IPS-18c (cell line): Measurements from ENCODE around the gene ACSM2A.
"Not testable (repeated sequence)": the region's sequence is repeated elsewhere in the genome, so short reads cannot be mapped to it uniquely, and the experiment has no call there.

ENCODE experiments used
- H3K4me3 ChIP-seq: 2 replicates; pipeline ENCODE4 v1.7.0; 2013; ENCODE audit warnings: low read depth, mild to moderate bottlenecking, low read length, moderate library complexity; ENCODE audit not compliant: insufficient read depth
- H3K9me3 ChIP-seq: one replicate; pipeline ENCODE4 v1.6.1; 2013; ENCODE audit warnings: mild to moderate bottlenecking, low read length, moderate library complexity; ENCODE audit not compliant: control insufficient read depth, insufficient read depth

ACSM2A gene

DNA sequence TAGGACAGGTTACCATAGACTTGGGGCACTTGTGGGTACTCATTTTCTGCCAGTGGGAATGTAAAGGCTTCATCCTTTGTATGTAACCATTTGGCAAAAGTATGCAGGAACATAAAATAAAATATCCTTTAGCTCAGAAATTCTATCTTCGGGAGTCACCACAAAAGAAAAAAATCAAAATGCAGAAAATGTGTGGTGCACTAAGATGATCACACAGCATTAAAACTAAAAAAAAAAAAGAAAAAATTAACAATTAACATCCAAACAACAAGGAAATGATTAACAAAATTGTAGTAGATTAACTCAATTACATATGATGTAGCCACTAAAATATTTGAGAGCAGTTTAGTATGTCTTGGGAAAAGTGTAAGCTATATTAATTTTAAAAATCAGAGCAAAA, 10.6 kb upstream of the ACSM2A start:
- not testable (repeated sequence) for H3K9me3 ChIP-seq, H3K4me3 ChIP-seq

DNA sequence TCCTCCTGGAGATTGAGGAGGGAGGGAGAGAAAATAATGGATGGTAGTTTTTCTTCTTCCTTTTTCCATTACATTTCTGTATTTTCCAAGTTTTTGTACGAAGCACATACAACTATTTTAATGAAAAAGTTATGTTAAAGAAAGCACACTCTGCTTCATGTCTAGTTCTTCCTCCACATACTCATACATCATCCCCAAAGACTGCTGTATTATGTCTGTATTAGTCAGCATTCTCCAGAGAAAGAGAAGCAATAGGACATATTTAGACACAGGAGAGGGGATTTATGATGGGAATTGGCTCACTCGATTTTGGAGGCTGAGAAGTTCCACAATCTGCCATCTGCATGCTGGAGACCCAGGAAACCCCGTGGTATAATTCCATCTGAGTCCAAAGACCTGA, 10.1 kb upstream of the ACSM2A start:
- Histone ChIP-seq H3K9me3 (no peaks in the 10 kb centered on the region), H3K4me3 (no peak overlapping the region)

DNA sequence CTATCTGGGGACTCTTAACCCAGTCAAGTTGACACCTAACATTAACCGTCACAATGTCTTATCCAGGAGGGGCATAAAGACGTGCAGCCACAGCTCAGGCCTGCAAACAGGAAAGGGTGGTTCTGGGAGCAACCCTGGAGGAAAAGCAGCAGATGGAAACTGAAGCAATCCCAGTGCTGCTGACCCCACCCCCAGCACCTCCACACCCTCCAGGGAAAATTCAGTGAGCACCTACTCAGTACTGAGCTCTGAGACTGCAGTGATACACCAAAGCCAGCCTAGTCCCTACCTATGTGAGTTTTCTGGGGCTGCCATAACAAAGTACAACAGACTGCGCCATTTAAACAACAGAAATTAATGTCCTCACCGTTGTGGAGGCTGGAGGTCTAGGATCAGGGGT, 9.5 kb upstream of the ACSM2A start:
- H3K4me3 ChIP-seq, H3K9me3 ChIP-seq: not testable (repeated sequence)

DNA sequence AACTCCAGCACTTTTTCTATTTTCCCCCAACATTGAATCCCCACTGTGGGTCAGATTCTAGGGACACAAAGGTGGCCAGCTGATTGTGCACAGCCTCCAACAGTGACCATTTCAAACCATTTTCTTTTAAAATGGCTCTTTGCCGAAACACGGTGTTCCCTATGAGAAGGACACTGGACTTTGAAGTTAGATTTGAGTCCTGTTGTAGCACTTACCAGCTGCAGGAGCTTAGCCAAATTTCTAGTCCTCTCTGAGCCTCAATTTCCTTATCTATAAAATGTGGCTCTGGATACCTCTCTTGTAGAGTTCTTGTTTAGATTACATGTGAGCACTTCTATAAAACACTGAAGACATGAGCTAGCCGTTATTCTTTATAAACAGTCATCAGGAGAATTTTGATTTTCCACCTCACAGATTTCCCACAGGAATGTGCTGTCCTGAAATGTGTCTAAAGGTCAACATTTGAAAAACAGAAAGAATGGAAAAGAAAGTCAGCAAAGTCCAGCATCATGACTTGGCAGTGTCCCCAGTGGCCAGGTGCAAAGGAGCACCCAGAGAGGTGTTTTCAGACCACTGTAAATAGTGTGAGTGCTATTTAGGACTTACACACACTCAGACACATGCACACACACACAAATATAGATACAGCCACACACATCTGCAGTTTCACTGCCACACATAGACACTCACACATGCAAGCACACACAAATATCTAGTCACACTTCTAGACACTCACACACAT, 4.5 kb upstream of the ACSM2A start:
- not testable (repeated sequence) for H3K4me3 ChIP-seq

DNA sequence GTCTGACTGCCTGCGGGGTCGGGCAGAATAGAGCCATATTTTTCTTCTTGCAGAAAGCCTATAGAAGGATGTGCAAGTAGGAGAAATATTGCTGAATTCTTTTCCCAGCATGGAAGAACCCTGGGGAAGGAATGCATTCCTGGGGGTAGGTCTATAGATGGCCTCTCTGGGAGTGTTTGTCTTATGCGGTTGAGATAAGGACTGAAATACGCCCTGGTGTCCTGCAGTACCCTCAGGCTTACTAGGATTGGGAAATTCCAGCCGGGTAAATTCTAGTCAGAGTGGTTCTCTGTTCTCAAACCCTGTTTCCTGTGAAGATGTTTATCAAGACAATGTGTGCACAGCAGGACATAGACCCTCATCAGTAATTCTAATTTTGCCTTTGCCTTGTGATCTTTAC, 2.3 kb downstream of the ACSM2A start:
- not testable (repeated sequence) for H3K4me3 ChIP-seq, H3K9me3 ChIP-seq

More for the DNA sequence above, 4.5 kb upstream of the ACSM2A start:
- not testable (repeated sequence) for H3K9me3 ChIP-seq

DNA sequence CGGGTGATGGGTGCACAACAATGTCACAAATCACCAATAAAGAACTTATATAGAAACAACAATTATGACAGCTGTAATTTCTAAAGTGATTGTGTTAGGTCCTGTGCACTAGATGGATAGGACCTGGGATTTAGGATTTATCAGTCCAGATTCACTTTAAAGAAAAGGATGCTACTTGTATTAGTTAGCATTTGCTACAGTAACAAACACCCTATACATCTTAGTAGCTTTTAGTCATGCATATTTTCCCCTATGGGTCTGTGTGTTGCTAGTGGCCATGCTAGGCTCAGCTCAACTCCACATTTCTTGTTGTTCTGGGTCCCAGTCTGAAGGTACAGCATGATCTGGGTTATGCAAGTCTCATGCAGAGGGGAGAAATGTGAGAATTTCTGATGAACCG, 7.9 kb downstream of the ACSM2A start:
- H3K4me3 ChIP-seq, result not testable (repeated sequence)

DNA sequence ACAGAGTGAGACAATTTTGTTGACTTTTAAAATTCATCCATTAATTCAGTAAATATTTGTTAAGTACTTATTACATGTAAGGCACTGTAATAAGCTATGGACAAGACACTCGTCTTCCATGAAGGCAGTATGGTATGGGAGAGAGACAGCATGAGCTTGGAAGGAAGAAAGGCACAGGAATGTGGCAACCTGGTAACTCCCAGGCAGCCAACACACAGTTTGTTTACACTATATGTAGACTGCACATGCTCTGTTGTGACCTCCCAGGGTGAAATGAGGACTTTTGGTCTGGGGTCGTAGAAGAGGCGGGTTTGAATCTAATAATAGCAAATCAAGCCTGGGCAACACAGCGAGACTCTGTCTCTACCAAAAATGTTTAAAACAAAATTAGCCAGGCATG, 9.0 kb downstream of the ACSM2A start:
- H3K9me3 ChIP-seq, H3K4me3 ChIP-seq: not testable (repeated sequence)

More for the DNA sequence above, 7.9 kb downstream of the ACSM2A start:
- not testable (repeated sequence) for H3K9me3 ChIP-seq

DNA sequence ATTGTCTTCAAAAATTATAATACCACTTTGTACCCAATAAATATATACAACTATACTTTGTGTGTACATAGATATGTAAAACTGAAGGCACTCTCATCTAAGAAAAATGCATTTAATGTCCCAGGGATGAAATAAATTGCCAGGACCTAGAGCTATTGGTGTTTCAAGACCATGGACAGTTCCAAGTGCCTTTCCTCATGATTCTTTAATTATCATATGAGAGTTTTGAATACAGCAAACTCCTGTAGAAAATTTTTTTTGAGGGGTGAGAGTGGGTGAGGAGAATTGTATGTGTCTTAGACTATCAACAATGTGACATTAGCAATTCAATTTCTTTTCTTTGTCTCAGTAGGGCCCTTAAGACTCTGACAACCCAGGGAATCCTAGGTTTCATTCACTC, 17.6 kb downstream of the ACSM2A start:
- not testable (repeated sequence) for H3K4me3 ChIP-seq, H3K9me3 ChIP-seq

DNA sequence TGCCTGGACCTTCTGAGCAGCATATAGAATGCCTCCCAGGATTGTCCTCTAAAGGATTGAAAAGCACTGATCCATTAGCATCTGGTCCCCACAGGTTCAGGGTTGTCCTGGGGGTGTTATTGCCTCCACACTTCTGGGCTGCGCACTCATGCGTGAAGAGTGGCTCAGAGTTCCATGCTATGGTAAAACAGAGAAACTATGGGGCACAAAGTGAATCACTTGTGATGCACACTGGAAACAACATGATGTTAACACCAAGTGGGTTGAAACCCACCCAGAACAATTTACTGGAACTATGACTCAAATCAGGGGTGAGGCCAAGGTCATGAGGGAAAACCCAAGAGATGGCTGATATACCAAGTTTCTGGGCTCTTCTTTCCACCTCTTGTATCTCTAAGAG, 18.6 kb downstream of the ACSM2A start:
- H3K4me3 ChIP-seq, result not testable (repeated sequence)

DNA sequence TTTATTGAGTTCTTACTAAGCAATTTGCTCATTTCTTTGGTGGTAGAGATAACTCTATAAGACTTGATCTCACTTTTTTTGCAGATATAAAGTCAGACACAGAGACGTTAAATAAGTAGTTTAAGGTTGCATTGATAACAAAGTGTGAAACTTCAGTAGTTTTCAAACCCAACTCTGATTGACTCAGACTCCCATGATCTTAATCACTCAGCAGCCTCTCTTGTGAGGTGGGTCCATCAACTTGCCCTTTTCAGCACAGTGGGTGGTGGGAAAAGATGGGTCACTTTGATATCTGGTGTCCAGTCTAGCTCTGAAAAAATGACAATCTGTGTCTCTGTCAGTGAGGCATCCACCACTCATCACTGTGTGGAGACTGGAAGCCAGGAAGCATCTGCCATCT, 19.4 kb downstream of the ACSM2A start:
- H3K4me3 ChIP-seq, result not testable (repeated sequence)

More for the DNA sequence above, 18.6 kb downstream of the ACSM2A start:
- not testable (repeated sequence) for H3K9me3 ChIP-seq

DNA sequence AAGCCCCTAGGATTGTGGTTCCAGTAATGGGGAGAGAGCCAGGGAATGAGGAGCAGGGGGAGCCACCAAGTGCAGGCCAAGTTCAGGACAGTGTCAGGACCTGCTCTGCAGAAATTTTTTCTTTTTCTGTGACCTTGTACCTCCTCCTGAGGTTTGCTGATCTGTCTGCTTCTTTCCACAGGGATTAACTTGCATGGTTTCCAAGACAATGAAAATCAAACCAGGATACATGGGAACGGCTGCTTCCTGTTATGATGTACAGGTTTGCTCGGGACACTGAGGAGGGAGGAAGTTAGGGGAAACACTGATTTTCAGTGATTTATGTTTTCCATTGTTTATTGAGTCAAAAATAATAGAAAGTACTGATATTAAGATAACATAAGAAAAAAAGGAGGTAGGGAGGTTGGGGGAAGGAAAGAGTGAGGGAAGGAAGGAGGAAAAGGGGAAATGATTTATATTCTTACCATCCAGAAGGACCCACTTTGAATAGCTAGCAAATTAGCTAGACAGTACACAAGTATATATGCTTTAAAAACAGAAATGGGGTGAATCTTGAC, 25.9 kb downstream of the ACSM2A start:
- not testable (repeated sequence) for H3K4me3 ChIP-seq

More for the DNA sequence above, 19.4 kb downstream of the ACSM2A start:
- H3K9me3 ChIP-seq, result not testable (repeated sequence)

DNA sequence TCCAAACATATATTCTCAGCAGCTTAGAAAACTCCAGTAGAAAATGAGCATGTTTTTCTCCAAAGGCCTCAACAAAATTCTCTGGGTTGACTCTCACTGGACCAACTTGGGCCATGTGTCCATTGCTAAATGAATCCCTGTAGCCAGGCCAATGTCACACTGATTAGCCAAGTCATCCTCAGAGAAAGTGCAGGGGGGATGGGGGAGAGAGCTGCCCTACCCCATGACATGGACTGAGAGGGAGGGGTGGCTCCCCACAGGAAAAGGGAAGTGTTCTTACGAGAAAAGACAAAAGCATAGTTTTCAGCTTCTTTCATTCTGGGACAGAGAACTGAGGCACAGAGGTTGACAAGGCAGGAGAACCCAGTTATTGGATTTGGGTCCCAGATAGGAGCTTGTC, 32.7 kb downstream of the ACSM2A start:
- not testable (repeated sequence) for H3K9me3 ChIP-seq, H3K4me3 ChIP-seq

More for the DNA sequence above, 25.9 kb downstream of the ACSM2A start:
- H3K9me3 ChIP-seq, result not testable (repeated sequence)

DNA sequence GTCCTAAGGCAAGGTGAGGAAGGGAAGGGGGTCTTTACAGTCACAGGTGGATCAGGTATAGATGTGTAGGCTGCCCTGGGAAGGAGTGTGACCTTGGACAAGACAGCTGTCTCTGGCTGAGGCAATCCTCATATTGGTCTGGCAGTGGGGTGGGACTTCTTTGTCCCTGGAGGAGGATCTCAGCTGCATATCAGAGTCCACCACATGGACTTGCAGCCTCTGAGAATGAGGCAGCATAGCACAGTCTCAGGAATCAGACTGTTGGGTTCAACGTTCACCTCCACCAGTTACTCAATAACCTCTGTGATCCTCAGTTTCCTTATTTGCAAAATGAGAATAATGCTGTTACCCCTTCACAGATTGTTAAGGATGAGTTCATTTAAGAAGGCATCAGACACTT, 33.4 kb downstream of the ACSM2A start:
- Histone ChIP-seq H3K4me3 (no peak overlapping the region), H3K9me3 (no peaks in the 10 kb centered on the region)

DNA sequence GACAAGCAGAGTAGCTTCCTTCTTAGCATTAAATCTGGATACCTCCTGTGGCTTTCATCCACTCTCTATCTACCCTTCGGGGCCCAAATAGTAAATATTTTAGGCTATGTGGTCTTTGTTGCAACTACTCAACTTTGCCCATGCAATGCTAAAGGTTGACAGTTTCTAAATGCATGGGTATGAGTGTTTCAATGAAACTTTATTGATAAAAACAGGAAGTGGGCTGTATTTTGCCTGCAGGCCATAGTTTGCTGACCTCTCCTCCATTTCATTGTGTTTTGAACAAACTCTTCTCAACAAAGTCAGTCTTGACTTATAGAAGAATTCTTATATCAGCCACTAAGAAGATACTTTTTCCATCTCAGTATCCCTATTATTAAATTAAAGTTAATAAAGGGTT, 34.1 kb downstream of the ACSM2A start:
- Histone ChIP-seq H3K4me3 (no peak overlapping the region), H3K9me3 (no peaks in the 10 kb centered on the region)

DNA sequence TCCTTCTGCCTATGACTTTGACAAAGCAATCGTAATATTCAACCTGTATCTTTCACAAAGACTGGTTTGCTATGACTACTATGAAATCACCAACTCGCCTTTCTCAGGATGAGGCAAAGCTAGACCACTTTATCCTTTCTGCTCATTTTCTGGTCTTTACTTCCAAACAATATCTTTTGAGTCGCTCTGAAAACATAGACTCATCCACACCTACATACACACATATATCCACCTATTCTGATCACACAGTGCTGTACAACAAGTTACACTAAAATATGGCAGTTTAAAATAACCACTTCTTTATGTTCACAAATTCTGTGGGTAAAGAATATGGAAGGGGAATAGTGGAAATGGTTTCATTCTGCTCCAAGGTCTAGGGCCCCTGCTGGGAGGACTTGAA, 39.7 kb downstream of the ACSM2A start:
- not testable (repeated sequence) for H3K9me3 ChIP-seq, H3K4me3 ChIP-seq

DNA sequence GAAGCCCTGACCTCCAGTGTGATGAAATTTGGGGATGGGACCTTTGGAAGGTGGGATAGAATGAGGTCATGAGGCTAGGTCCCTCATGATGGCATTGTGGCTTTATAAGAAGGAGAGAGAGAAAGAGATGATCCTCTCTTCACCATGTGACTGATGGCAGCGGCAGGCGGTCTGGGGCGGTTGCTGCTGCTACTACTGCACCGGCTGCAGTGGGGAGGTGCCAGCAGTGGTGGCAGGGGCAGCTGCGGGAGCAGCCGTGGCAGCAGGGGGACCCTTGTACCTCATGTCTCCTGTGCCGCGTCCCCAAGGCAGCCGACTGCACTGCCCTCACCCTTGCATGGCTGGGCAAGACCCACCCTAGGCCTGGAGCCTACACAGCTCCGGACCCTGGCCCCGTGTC, 40.1 kb downstream of the ACSM2A start:
- not testable (repeated sequence) for H3K9me3 ChIP-seq, H3K4me3 ChIP-seq

DNA sequence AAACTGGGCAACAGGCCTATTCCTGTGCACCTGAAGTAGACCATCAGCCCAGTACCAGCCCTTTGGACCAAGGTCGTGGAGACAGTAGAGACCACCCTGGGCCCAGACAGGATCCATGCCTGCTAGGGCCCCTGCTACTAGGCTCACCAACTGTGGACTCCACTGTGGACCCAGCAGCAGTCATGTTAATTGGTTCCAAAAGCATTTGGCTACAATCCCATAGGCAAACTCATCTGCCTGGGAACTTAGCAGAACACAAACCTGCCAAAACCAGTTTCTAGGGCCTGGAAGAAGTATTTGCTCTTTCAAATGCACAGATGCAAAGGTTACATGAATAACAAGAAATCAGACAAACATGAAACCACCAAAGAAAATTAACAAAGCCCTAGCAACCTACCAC, 53.1 kb downstream of the ACSM2A start:
- Histone ChIP-seq H3K9me3 (peaks cover 10% of the 10 kb centered on the region), H3K4me3 (no peak overlapping the region)

DNA sequence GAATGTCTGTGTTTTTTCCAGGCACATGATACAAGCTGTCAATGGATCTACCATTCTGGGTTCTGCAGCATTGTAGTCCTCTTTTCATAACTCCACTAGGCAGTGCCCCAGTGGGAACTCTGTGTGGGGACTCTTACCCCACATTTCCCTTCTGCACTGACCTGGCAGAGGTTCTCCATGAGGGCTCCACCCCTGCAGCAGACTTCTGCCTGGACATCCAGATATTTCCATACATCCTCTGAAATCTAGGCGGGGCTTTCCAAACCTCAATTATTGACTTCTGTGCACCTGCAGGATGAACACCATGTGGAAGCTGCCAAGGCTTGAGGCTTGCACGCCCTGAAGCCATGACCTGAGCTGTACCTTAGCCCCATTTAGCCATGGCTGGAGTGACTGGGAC, 56.0 kb downstream of the ACSM2A start:
- Histone ChIP-seq H3K4me3 (no peak overlapping the region), H3K9me3 (peaks cover 10% of the 10 kb centered on the region)

DNA sequence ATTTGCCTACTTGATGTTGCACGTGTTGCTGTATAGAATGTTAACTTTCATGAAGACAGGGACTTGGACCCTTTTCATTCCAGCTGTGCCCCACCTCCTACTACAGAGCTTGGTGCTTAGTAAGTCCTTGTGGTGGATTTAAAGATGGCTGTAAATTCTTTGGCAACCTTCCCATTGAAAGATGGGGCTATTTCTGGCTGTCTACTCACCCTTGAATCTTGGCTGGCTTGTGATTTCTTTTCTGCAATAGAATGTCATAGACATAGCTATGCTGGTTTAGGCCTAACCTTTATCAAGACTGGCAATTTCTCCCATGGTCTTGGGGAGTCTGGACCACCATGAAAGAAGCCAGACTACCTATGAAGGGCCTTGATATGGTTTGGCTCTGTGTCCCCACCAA, 59.0 kb downstream of the ACSM2A start:
- Histone ChIP-seq H3K9me3 (peaks cover 10% of the 10 kb centered on the region), H3K4me3 (no peak overlapping the region)
